ENCODE results near the gene IRF3. TPM values are rescaled to one million over a fixed set of nuclear protein-coding genes. Genes with fewer than 3 reads are reported as not detected.

Gene IRF3
- total and polyA plus RNA-seq, 2 donors (not counting 1 experiment from before 2014, with no cell fraction given): 233 to 262 TPM

- Histone ChIP-seq H3K27me3 (replicated peaks in 1 of 4; ENCODE audit: control extremely low read depth in 1 of 4, control insufficient read depth in 3 of 4, insufficient read depth in 4 of 4, low read length in 3 of 4) (no peaks in the 10 kb centered on the region), H4K20me1 (ENCODE audit: control insufficient read depth, insufficient read depth, low read length, poor library complexity, severe bottlenecking) (peaks cover 49% of the 10 kb centered on the region), H3K4me2 (replicated peaks; ENCODE audit: low read depth, low read length, poor library complexity, severe bottlenecking) (peak overlapping the region; percentile 98), H3K79me2 (ENCODE audit: control insufficient read depth, insufficient read depth, low read length) (peaks cover 42% of the 10 kb centered on the region), H3K27ac (ENCODE audit: low read length in 2 of 2) (peak overlapping the region; percentile 59 to 73), H3K4me3 (ENCODE audit: control extremely low read depth in 1 of 5, extremely low read depth in 1 of 5, insufficient read depth in 1 of 5, low read depth in 2 of 5, low read length in 4 of 5) (peak overlapping the region; percentile 71 to 99 (median 94)), H3K4me1 (ENCODE audit: control insufficient read depth in 2 of 2, insufficient read depth in 2 of 2, low read length in 2 of 2) (peaks cover 16 to 30% of the 10 kb centered on the region in 2 donors), H3K9ac (ENCODE audit: low read length) (peak overlapping the region; percentile 88), H2AFZ (ENCODE audit: insufficient read depth, low read depth, low read length, poor library complexity, severe bottlenecking) (peak overlapping the region; percentile 95), H3K36me3 (replicated peaks in 1 of 2; ENCODE audit: control extremely low read depth in 1 of 2, control insufficient read depth in 1 of 2, extremely low read depth in 1 of 2, insufficient read depth in 2 of 2, low read length in 1 of 2) (peaks cover 3 to 28% of the 10 kb centered on the region in 2 experiments), H3K9me3 (ENCODE audit: control extremely low read depth in 1 of 3, control insufficient read depth in 2 of 3, insufficient read depth in 1 of 3, low read length in 2 of 3) (no peaks in the 10 kb centered on the region)
- no peaks in the 10 kb centered on the region for H3K9me3 Mint-ChIP-seq (ENCODE audit: insufficient read depth)
- CTCF ChIA-PET: interaction anchor here (0.6 to 2.3 kb wide), 13 partner anchors 8 to 424 kb away, joined by 3 to 8 read pairs (median 5); partner anchors contain the start of genes PRMT1, RRAS and SCAF1
- H3K4me1 Mint-ChIP-seq: peaks cover 37% of the 10 kb centered on the region
- peak overlapping the region; percentile 95 for H3K4me3 Mint-ChIP-seq
- DNase-seq: no peak
- no peaks in the 10 kb centered on the region for H3K27me3 Mint-ChIP-seq
- TF ChIP-seq, protein P1, sequence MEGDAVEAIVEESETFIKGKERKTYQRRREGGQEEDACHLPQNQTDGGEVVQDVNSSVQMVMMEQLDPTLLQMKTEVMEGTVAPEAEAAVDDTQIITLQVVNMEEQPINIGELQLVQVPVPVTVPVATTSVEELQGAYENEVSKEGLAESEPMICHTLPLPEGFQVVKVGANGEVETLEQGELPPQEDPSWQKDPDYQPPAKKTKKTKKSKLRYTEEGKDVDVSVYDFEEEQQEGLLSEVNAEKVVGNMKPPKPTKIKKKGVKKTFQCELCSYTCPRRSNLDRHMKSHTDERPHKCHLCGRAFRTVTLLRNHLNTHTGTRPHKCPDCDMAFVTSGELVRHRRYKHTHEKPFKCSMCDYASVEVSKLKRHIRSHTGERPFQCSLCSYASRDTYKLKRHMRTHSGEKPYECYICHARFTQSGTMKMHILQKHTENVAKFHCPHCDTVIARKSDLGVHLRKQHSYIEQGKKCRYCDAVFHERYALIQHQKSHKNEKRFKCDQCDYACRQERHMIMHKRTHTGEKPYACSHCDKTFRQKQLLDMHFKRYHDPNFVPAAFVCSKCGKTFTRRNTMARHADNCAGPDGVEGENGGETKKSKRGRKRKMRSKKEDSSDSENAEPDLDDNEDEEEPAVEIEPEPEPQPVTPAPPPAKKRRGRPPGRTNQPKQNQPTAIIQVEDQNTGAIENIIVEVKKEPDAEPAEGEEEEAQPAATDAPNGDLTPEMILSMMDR (IDR thresholded peaks at IDR 0.05): no peak
- no peak for TF ChIP-seq EZH2 (IDR thresholded peaks at IDR 0.05; ENCODE audit: borderline replicate concordance, insufficient read depth, low read depth, low read length, poor library complexity, severe bottlenecking)
- POLR2A ChIA-PET: interaction anchor here (0.6 to 2.6 kb wide), 13 partner anchors 9 to 855 kb away, joined by 3 to 19 read pairs (median 5); partner anchors contain the start of genes PRMT1, PRR12, PRRG2 and RRAS
- ATAC-seq (ENCODE audit: low read depth): no peak
- 1% methylated on average over 7 of the region's 7 CpGs for WGBS (ENCODE audit: insufficient coverage)
- peak overlapping the region; percentile 94 for H3K27ac Mint-ChIP-seq
- intact Hi-C loops (cut with micrococcal nuclease): loop anchor here (1.0 kb wide), 3 partner anchors 11 to 75 kb away; partner anchors contain the start of gene RRAS
Observed at GRCh38 chr19:49665036-49665350, 664 bp downstream of the IRF3 start.
